A673 (cell line): ENCODE results near the gene CCDC34. TPM values are rescaled to one million over a fixed set of nuclear protein-coding genes. Genes with fewer than 3 reads are reported as not detected.

Experiments
- BruUV-seq: library from RNA; stranded (reverse); fragments of 400-500 nt; replicated peaks from 2 replicates; lab custom pipeline; 2021; lab: Mats Ljungman, UMichigan
- CTCF ChIA-PET: fragments of 300-600 bp; sonication (Branson Sonifier 250); formaldehyde crosslinking; loops from one replicate; lab custom pipeline; 2022; ENCODE audit warnings: antibody characterized with exemption; lab: Charles Lee
- POLR2A ChIA-PET: fragments of 300-600 bp; sonication (Branson Sonifier 250); formaldehyde crosslinking; loops from one replicate; lab custom pipeline; 2022; ENCODE audit warnings: antibody characterized with exemption; ENCODE audit not compliant: low non-redundant PET; lab: Charles Lee
- DNase-seq: peaks from one replicate; pipeline ENCODE4 v3.0.0-alpha.2; 2015; ENCODE audit warnings: low spot score
- H3K27ac ChIP-seq: fragments of 200-600 bp; sonication (generic); 2 replicates; pipeline ENCODE4 v1.5.1; 2016; ENCODE audit warnings: mixed run types, low read depth, mild to moderate bottlenecking, mixed read lengths, antibody characterized with exemption, low read length; ENCODE audit not compliant: poor library complexity, severe bottlenecking
- H3K27me3 ChIP-seq: fragments of 200-600 bp; sonication (generic); replicated peaks from 2 replicates; pipeline ENCODE4 v1.6.1; 2017; ENCODE audit warnings: mixed run types, low read depth, mild to moderate bottlenecking, mixed read lengths, antibody characterized with exemption, low read length; ENCODE audit not compliant: insufficient read depth, poor library complexity
- H3K36me3 ChIP-seq: fragments of 200-600 bp; sonication (generic); 2 replicates; pipeline ENCODE4 v1.6.1; 2016; ENCODE audit warnings: mixed run types, mild to moderate bottlenecking, mixed read lengths, antibody characterized with exemption, low read length; ENCODE audit not compliant: insufficient read depth, poor library complexity, severe bottlenecking
- H3K4me1 ChIP-seq: fragments of 200-600 bp; sonication (generic); 2 replicates; pipeline ENCODE4 v1.6.1; 2017; ENCODE audit warnings: mixed run types, mild to moderate bottlenecking, mixed read lengths, antibody characterized with exemption, low read length; ENCODE audit not compliant: insufficient read depth, poor library complexity, severe bottlenecking
- H3K4me3 ChIP-seq: fragments of 200-600 bp; sonication (generic); 2 replicates; pipeline ENCODE4 v1.5.1; 2016; ENCODE audit warnings: low read depth, mixed run types, mild to moderate bottlenecking, mixed read lengths, low read length; ENCODE audit not compliant: poor library complexity, severe bottlenecking
- H3K9me3 ChIP-seq: fragments of 200-600 bp; sonication (generic); 2 replicates; pipeline ENCODE4 v1.6.1; 2016; ENCODE audit warnings: mixed run types, low read depth, mild to moderate bottlenecking, mixed read lengths, antibody characterized with exemption, low read length; ENCODE audit not compliant: poor library complexity, severe bottlenecking
- CTCF ChIP-seq: fragments of 300-800, 200-600 bp; sonication (generic); conservative IDR thresholded peaks from 2 replicates; pipeline ENCODE4 v1.5.1; 2017; ENCODE audit warnings: low read depth, mild to moderate bottlenecking, antibody characterized with exemption, low read length, moderate library complexity, mixed read lengths
- EZH2 ChIP-seq: fragments of 200-600 bp; sonication (generic); IDR thresholded peaks from 2 replicates; pipeline ENCODE4 v1.6.1; 2017; ENCODE audit warnings: borderline replicate concordance, low read depth, mild to moderate bottlenecking, mixed read lengths, antibody characterized with exemption, low read length; ENCODE audit not compliant: poor library complexity, severe bottlenecking
- intact Hi-C: fragments of 100-400 bp; cut with micrococcal nuclease; formaldehyde crosslinking; loops from one replicate; pipeline ENCODE4 v1.10.0; 2022; ENCODE audit not compliant: unreplicated experiment
- total RNA-seq: library from RNA; stranded (reverse); gene quantifications from 2 replicates; pipeline ENCODE4 v1.2.3, GENCODE V29; 2021

CCDC34 gene
- total RNA-seq, 1 experiment from 2014 or later = 101 TPM

GRCh38 chr11:27379449-27379848 is 16.4 kb upstream of the CCDC34 start:
- CTCF ChIA-PET = no interaction called here
- BruUV-seq = no TSS peak
- intact Hi-C loops = no loop called here
- POLR2A ChIA-PET = no interaction called here
- no peak overlapping the region for H3K27ac ChIP-seq
- TF ChIP-seq CTCF (no peak), EZH2 (no peak)
- DNase-seq = no peak
- H3K27me3 ChIP-seq = no peaks in the 10 kb centered on the region
- H3K9me3 ChIP-seq = no peaks in the 10 kb centered on the region
- peaks cover 4% of the 10 kb centered on the region for H3K36me3 ChIP-seq
- H3K4me1 ChIP-seq = peaks cover 7% of the 10 kb centered on the region
- H3K4me3 ChIP-seq = no peak overlapping the region

GRCh38 chr11:27375370-27375769 is 12.4 kb upstream of the CCDC34 start:
- BruUV-seq = no TSS peak
- DNase-seq = no peak
- Histone ChIP-seq H3K36me3 (no peaks in the 10 kb centered on the region), H3K9me3 (no peaks in the 10 kb centered on the region), H3K27me3 (no peaks in the 10 kb centered on the region), H3K4me3 (no peak overlapping the region), H3K27ac (no peak overlapping the region), H3K4me1 (peaks cover under 1% of the 10 kb centered on the region)
- TF ChIP-seq CTCF (no peak), EZH2 (no peak)
- CTCF ChIA-PET = interaction anchor here (0.7 kb wide), 1 partner anchor 556 kb away, joined by 7 read pairs; no protein-coding TSS in a partner anchor
- intact Hi-C loops = no loop called here
- POLR2A ChIA-PET = interaction anchor here (0.6 kb wide), 1 partner anchor 27 kb away, joined by 3 read pairs; no protein-coding TSS in a partner anchor

GRCh38 chr11:27373856-27374602 is 11.0 kb upstream of the CCDC34 start:
- no peak for DNase-seq
- no peaks in the 10 kb centered on the region for H3K9me3 ChIP-seq
- H3K4me3 ChIP-seq = no peak overlapping the region
- H3K4me1 ChIP-seq = peaks cover 7% of the 10 kb centered on the region
- H3K27ac ChIP-seq = no peak overlapping the region
- no peaks in the 10 kb centered on the region for H3K27me3 ChIP-seq
- no peaks in the 10 kb centered on the region for H3K36me3 ChIP-seq
- POLR2A ChIA-PET = no interaction called here
- CTCF ChIA-PET = no interaction called here
- TF ChIP-seq CTCF (no peak), EZH2 (no peak)
- no TSS peak for BruUV-seq
- intact Hi-C loops = no loop called here
